ENCODE measurements around the gene COL7A1. TPM values are rescaled to one million over a fixed set of nuclear protein-coding genes. Genes with fewer than 3 reads are reported as not detected.

The COL7A1 gene
- total RNA-seq, 1 experiment from 2014 or later, result 8.1 TPM

- TF ChIP-seq FOXP4 (CRISPR knock-in tag; IDR thresholded peaks at IDR 0.05) (no peak; the same call in 1 of the 2 replicates), PREB (CRISPR knock-in tag; IDR thresholded peaks at IDR 0.05; ENCODE audit: borderline replicate concordance) (no peak), TEAD1 (CRISPR knock-in tag; IDR thresholded peaks at IDR 0.05) (no peak), ZNF512 (CRISPR knock-in tag; IDR thresholded peaks at IDR 0.05; ENCODE audit: borderline replicate concordance) (no peak), FOXK1 (CRISPR knock-in tag; IDR thresholded peaks at IDR 0.05) (peak; percentile 51; the same call in 1 of the 2 replicates), ZNF232 (CRISPR knock-in tag; IDR thresholded peaks at IDR 0.05) (no peak; the same call in 1 of the 2 replicates), NFYB (CRISPR knock-in tag; conservative IDR thresholded peaks at IDR 0.05; ENCODE audit: low read depth) (no peak), KAT7 (CRISPR knock-in tag; IDR thresholded peaks at IDR 0.05; ENCODE audit: borderline replicate concordance) (no peak), JAZF1 (CRISPR knock-in tag; IDR thresholded peaks at IDR 0.05) (no peak), ATF2 (CRISPR knock-in tag; IDR thresholded peaks at IDR 0.05; ENCODE audit: borderline replicate concordance, low read depth) (no peak), CREB1 (CRISPR knock-in tag; IDR thresholded peaks at IDR 0.05) (no peak), ZNF317 (CRISPR knock-in tag; IDR thresholded peaks at IDR 0.05; ENCODE audit: borderline replicate concordance, low read depth) (no peak), ZNF416 (CRISPR knock-in tag; IDR thresholded peaks at IDR 0.05) (no peak), ZNF396 (CRISPR knock-in tag; IDR thresholded peaks at IDR 0.05; ENCODE audit: borderline replicate concordance) (no peak), ERG (CRISPR knock-in tag; IDR thresholded peaks at IDR 0.05) (no peak), ZNF263 (CRISPR knock-in tag; IDR thresholded peaks at IDR 0.05; ENCODE audit: low read depth) (no peak), ELF4 (CRISPR knock-in tag; IDR thresholded peaks at IDR 0.05; ENCODE audit: low read depth) (peak; percentile 49; the same call in 1 of the 2 replicates), ZNF423 (CRISPR knock-in tag; IDR thresholded peaks at IDR 0.05) (no peak), JUN (CRISPR knock-in tag; IDR thresholded peaks at IDR 0.05) (no peak), ZNF532 (CRISPR knock-in tag; IDR thresholded peaks at IDR 0.05; ENCODE audit: borderline replicate concordance) (no peak), MAX (CRISPR knock-in tag; IDR thresholded peaks at IDR 0.05) (0 out of 2 replicates have a peak, but pooled peaks have one; percentile 14), USF1 (CRISPR knock-in tag; IDR thresholded peaks at IDR 0.05) (no peak), HMGXB4 (CRISPR knock-in tag; IDR thresholded peaks at IDR 0.05) (no peak)
Observed at GRCh38 chr3:48634661-48635221, 39.6 kb upstream of the COL7A1 start (continued).
